K562 (cell line): ENCODE measurements around the gene RELCH. TPM values are rescaled to one million over a fixed set of nuclear protein-coding genes. Genes with fewer than 3 reads are reported as not detected.

ENCODE experiments used
- ATAC-seq: fragments of 200-7000 bp; cut with Tn5 transposase; 3 replicates; pipeline ENCODE4 v1.9.1; 2020; ENCODE audit warnings: moderate library complexity
- BruUV-seq: library from RNA; stranded (reverse); fragments of 400-500 nt; replicated peaks from 2 replicates; lab custom pipeline; 2021; lab: Mats Ljungman, UMichigan
- CTCF ChIA-PET: fragments of 300-600 bp; formaldehyde crosslinking; extraction: SDS; loops from one replicate; lab custom pipeline; 2021; ENCODE audit warnings: low intra/inter-chr PET ratio; lab: Yijun Ruan, JAX
- POLR2A ChIA-PET: fragments of 300-600, 350-650 bp; sonication (Branson Sonifier 250); formaldehyde crosslinking; extraction: SDS; loops from one replicate; lab custom pipeline; 2021; ENCODE audit warnings: antibody characterized with exemption, inconsistent platforms; lab: Yijun Ruan, JAX
- DNase-seq, 4 experiments: peaks; one replicate each; pipeline versions ENCODE4 v3.0.0 to v3.0.0-alpha.2; 2011 to 2018; ENCODE audit warnings: low spot score in 3 of 4, mixed read lengths in 3 of 4; ENCODE audit errors: extremely low read depth in 1 of 4
- FAIRE-seq: peaks from 2 replicates; lab custom pipeline; 2011; peaks lifted over from hg19 to GRCh38; lab: Jason Lieb, UNC
- H2AFZ ChIP-seq: 2 replicates; pipeline ENCODE4 v1.6.0; 2011; ENCODE audit warnings: low read depth, low read length, control low read depth, inconsistent platforms
- H3K27ac ChIP-seq: fragments of 200-600 bp; 3 replicates; pipeline ENCODE4 v1.8.0; 2011; ENCODE audit warnings: low read depth, mild to moderate bottlenecking, control low read depth, inconsistent platforms, low read length, moderate library complexity, mixed read lengths; ENCODE audit errors: extremely low read depth
- H3K27me3 ChIP-seq, 2 experiments: fragments of 300-600 bp in 1 of 2; 2 replicates in 1 of 2; 3 replicates in 1 of 2; pipeline versions ENCODE4 v1.6.0 to v1.8.0; 2011; ENCODE audit warnings: inconsistent platforms in 2 of 2, low read length in 2 of 2, mild to moderate bottlenecking in 1 of 2, mixed read lengths in 1 of 2, moderate library complexity in 1 of 2; ENCODE audit not compliant: control insufficient read depth in 2 of 2, insufficient read depth in 2 of 2
- H3K36me3 ChIP-seq: fragments of 300-600 bp; 3 replicates; pipeline ENCODE4 v1.8.0; 2011; ENCODE audit warnings: mild to moderate bottlenecking, low read length, inconsistent platforms; ENCODE audit not compliant: control insufficient read depth, insufficient read depth
- H3K4me1 ChIP-seq, 2 experiments: fragments of 200-600 bp in 1 of 2; replicated peaks in 1 of 2; 2 replicates in 1 of 2; 3 replicates in 1 of 2; pipeline versions ENCODE4 v1.5.1 to v1.8.0; 2011; ENCODE audit warnings: inconsistent platforms in 2 of 2, low read length in 2 of 2, mild to moderate bottlenecking in 1 of 2, mixed read lengths in 1 of 2, moderate library complexity in 1 of 2; ENCODE audit not compliant: control insufficient read depth in 2 of 2, insufficient read depth in 2 of 2
- H3K4me2 ChIP-seq: 2 replicates; pipeline ENCODE4 v1.6.1; 2011; ENCODE audit warnings: low read length, control low read depth, inconsistent platforms, mixed read lengths; ENCODE audit not compliant: insufficient read depth
- H3K4me3 ChIP-seq: fragments of 200-600 bp; sonication (generic), shearing (Covaris generic); 2 replicates; pipeline ENCODE4 v1.5.1; 2016; ENCODE audit warnings: control low read depth, inconsistent platforms
- H3K79me2 ChIP-seq: fragments of 200-600 bp; 3 replicates; pipeline ENCODE4 v1.8.0; 2011; ENCODE audit warnings: low read length, inconsistent platforms; ENCODE audit not compliant: control insufficient read depth, insufficient read depth
- H3K9ac ChIP-seq, 2 experiments: 2 replicates each; pipeline versions ENCODE4 v1.6.0 to v1.6.1; 2011; ENCODE audit warnings: low read depth in 2 of 2, low read length in 2 of 2, control low read depth in 1 of 2, inconsistent platforms in 1 of 2, mild to moderate bottlenecking in 1 of 2, mixed read lengths in 1 of 2; ENCODE audit not compliant: insufficient read depth in 1 of 2
- H3K9me1 ChIP-seq: one replicate; pipeline ENCODE4 v1.6.0; 2011; ENCODE audit warnings: inconsistent platforms, mild to moderate bottlenecking, low read length, moderate library complexity; ENCODE audit not compliant: control insufficient read depth, insufficient read depth
- H3K9me3 ChIP-seq: replicated peaks from 2 replicates; pipeline ENCODE4 v1.5.1; 2011; ENCODE audit warnings: low read depth, low read length, inconsistent platforms; ENCODE audit not compliant: control insufficient read depth, insufficient read depth
- H4K20me1 ChIP-seq: replicated peaks from 2 replicates; pipeline ENCODE4 v1.6.1; 2011; ENCODE audit warnings: low read length, inconsistent platforms, mixed read lengths; ENCODE audit not compliant: control insufficient read depth, insufficient read depth
- ARHGAP35 ChIP-seq: fragments of 450-650 bp; IDR thresholded peaks from 2 replicates; pipeline ENCODE4 v1.6.1; 2018; ENCODE audit not compliant: partially characterized antibody
- RFX5 ChIP-seq: IDR thresholded peaks from 2 replicates; pipeline ENCODE4 v1.6.1; 2011; ENCODE audit warnings: low read depth, mild to moderate bottlenecking, improper control_type of control experiment, low read length
- ZNF175 ChIP-seq: fragments of 200-800 bp; sonication (Bioruptor generic); IDR thresholded peaks from 2 replicates; pipeline ENCODE4 v1.6.1; 2016; ENCODE audit warnings: low read depth, mild to moderate bottlenecking, missing genetic modification characterization, missing compliant biosample characterization
- ZNF655 ChIP-seq: fragments of 250-450 bp; sonication (Bioruptor Pico); IDR thresholded peaks from 2 replicates; pipeline ENCODE4 v1.5.0; 2021
- WGBS: fragments of 100-300 bp; shearing (Covaris generic); methylation state at CpG from one replicate; pipeline ENCODE4 v1.1.6; 2016; ENCODE audit warnings: low coverage, mixed read lengths; ENCODE audit not compliant: insufficient coverage; ENCODE audit errors: missing lambda C conversion rate; 5-methylcytosine and 5-hydroxymethylcytosine counted together
- in situ Hi-C: fragments of 300-500 bp; cut with MboI; formaldehyde crosslinking; loops from 4 replicates; pipeline ENCODE4 v1.15.0; 2018; ENCODE audit warnings: inconsistent platforms, mixed read lengths
- intact Hi-C: fragments of 100-400 bp; cut with micrococcal nuclease; formaldehyde crosslinking; loops from 2 replicates; pipeline ENCODE4 v1.14.2; 2022
- polyA plus RNA-seq, 8 experiments: library from polyadenylated mRNA; depleted of rRNA in 4 of 8; stranded (reverse) in 5 of 8; unstranded in 3 of 8; fragments of >200 nt; fragmentation: Nextera tagmentation in 2 of 8; fragmentation: Illumina TruSeq in 1 of 8; extraction: Ambion mirVana in 2 of 8; extraction: Trizol in 1 of 8; gene quantifications; 2 replicates each; pipeline versions ENCODE4 v1.2.1 to v1.2.3, GENCODE V29; 2011 to 2014; ENCODE audit warnings: inconsistent platforms in 1 of 8, missing spikeins in 1 of 8
- total RNA-seq, 7 experiments: library from RNA; depleted of rRNA in 6 of 7; stranded (reverse); fragments of >200 nt in 6 of 7; fragmentation: Illumina TruSeq in 2 of 7; extraction: Trizol in 2 of 7; gene quantifications; 2 replicates each; pipeline versions ENCODE4 v1.2.1 to v1.2.3, GENCODE V29; 2011 to 2021; ENCODE audit warnings: low replicate concordance in 1 of 7

Gene RELCH
- total and polyA plus RNA-seq, 9 of the 15 experiments (the other 6 are each of a cell fraction or from before 2014, with no cell fraction given) = 1.4 to 13.6 (median 7.6) TPM

- no peak for ATAC-seq
- TF ChIP-seq ZNF655 (no peak), RFX5 (no peak), ARHGAP35 (no peak)
- no peak overlapping the region for H2AFZ ChIP-seq
- in situ Hi-C loops (no loop called here), intact Hi-C loops (no loop called here)
- FAIRE-seq = no peak
- no peak for DNase-seq
- H4K20me1 ChIP-seq = no peaks in the 10 kb centered on the region
- H3K79me2 ChIP-seq = peaks cover 43% of the 10 kb centered on the region
- ChIA-PET POLR2A (no interaction called here), CTCF (no interaction called here)
- no peak overlapping the region for H3K9ac ChIP-seq
- peaks cover 0 to under 1% of the 10 kb centered on the region in 2 experiments; a peak in 1 of 5 replicates for H3K4me1 ChIP-seq
- H3K4me2 ChIP-seq = no peak overlapping the region
- no peak overlapping the region for H3K27ac ChIP-seq
- peaks cover 14% of the 10 kb centered on the region; the same call in 1 of the 3 replicates for H3K36me3 ChIP-seq
- H3K4me3 ChIP-seq = no peak overlapping the region
- no peaks in the 10 kb centered on the region for H3K9me3 ChIP-seq
- no peaks in the 10 kb centered on the region for H3K9me1 ChIP-seq
- H3K27me3 ChIP-seq = no peaks in the 10 kb centered on the region
- no TSS peak for BruUV-seq
Observed at GRCh38 chr18:62211325-62211828, 24.3 kb downstream of the RELCH start.

GRCh38 chr18:62214790-62215189 is 27.7 kb downstream of the RELCH start:
- Histone ChIP-seq H4K20me1 (no peaks in the 10 kb centered on the region), H3K36me3 (peaks cover 14% of the 10 kb centered on the region; the same call in 1 of the 3 replicates), H3K79me2 (peaks cover 11% of the 10 kb centered on the region; the same call in 2 of the 3 replicates), H3K4me1 (no peaks in the 10 kb centered on the region), H3K9me1 (no peaks in the 10 kb centered on the region), H3K4me3 (no peak overlapping the region), H2AFZ (no peak overlapping the region), H3K9me3 (no peaks in the 10 kb centered on the region), H3K9ac (no peak overlapping the region), H3K27ac (no peak overlapping the region), H3K27me3 (no peaks in the 10 kb centered on the region), H3K4me2 (no peak overlapping the region)
- 55% methylated on average over 1 of the region's 1 CpG for WGBS
- no peak for FAIRE-seq
- intact Hi-C loops = no loop called here
- in situ Hi-C loops = no loop called here
- no peak for TF ChIP-seq ZNF175 (CRISPR knock-in tag)
- DNase-seq = no peak
- BruUV-seq = no TSS peak
- CTCF ChIA-PET = no interaction called here
- POLR2A ChIA-PET = interaction anchor here (0.6 to 1.6 kb wide), 2 partner anchors 10 to 406 kb away, joined by 4 read pairs; no protein-coding TSS in a partner anchor
- no peak for ATAC-seq
